ENCODE results near the gene MMAB. TPM values are rescaled to one million over a fixed set of nuclear protein-coding genes. Genes with fewer than 3 reads are reported as not detected.

The MMAB gene
- total RNA-seq, 1 experiment from 2014 or later = 24.3 TPM

DNA sequence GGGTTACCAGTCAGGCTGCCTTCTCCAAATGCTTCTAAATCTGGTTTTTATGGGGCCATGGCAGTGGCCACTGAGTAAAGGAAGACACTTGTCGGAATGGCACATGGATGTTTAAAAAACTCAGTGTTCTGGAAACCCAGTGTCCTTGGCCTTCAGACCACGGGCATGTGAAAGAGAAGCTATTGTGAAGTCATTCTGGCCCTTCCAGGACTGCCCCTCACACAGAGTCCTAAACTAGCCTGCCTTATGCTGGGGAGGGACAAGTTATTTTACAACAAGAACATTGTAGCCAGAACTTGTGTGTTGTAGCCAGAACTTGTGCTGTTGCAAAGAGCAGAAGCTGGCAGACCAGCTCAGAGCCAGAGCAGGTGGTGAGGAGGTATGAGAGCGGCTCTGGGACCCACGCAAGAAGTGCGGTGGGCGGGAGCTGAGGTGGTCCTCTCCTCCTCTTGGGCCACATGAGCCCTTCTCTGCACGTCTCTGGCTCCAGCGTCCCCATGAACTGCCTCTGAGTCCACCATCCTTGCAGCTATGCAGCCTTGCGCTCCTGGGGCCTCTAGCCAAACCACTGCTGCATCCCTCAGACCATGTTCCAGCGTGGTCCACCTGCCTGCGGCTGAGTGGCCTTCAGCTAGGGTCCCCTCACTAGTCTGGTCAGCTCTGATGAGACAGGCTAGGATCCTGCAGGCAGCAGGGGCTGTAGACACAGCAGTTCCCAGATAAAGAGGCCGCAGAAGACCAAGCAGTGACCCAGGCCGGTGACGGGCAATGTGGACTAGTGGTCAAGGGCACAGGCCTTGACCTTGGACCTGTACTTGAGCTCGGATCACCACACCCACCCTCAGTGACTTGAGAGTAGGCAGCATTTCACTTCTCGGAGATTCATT, 32.5 kb downstream of the MMAB start:
- H4K91ac ChIP-seq (ENCODE audit: insufficient read length, low read depth, low read length) = no peak overlapping the region
- no peak overlapping the region for H2BK12ac ChIP-seq (ENCODE audit: insufficient read length, low read depth, low read length)
- no peak overlapping the region for H3K9ac ChIP-seq (ENCODE audit: extremely low read depth, insufficient read length, low read length)
- no peaks in the 10 kb centered on the region; a peak in 1 of 7 replicates for H3K36me3 Mint-ChIP-seq (ENCODE audit: insufficient read depth in 1 of 3, low read depth in 3 of 3)
- no peak for TF ChIP-seq CTCF (conservative IDR thresholded peaks at IDR 0.05)
- no peaks in the 10 kb centered on the region for H3K9me3 Mint-ChIP-seq
- H3T11ph ChIP-seq (ENCODE audit: low read length) = no peak overlapping the region
- no peak overlapping the region for H2BK15ac ChIP-seq (ENCODE audit: low read depth, low read length)
- H3K27me3 ChIP-seq (ENCODE audit: insufficient read depth, low read length) = no peaks in the 10 kb centered on the region
- no peaks in the 10 kb centered on the region for H3K4me1 ChIP-seq (ENCODE audit: insufficient read depth, low read length)
- no peak overlapping the region for H3K27ac ChIP-seq (ENCODE audit: insufficient read length, low read depth, low read length)
- H3K27ac Mint-ChIP-seq = no peak overlapping the region
- no peak overlapping the region for H4K5ac ChIP-seq (ENCODE audit: insufficient read length, low read depth, low read length)
- no peak overlapping the region for H3K4ac ChIP-seq (ENCODE audit: low read depth, low read length)
- no peak overlapping the region for H3K14ac ChIP-seq (ENCODE audit: insufficient read depth, low read length)
- no peak overlapping the region for H2BK5ac ChIP-seq (ENCODE audit: insufficient read length, low read length)
- H3K4me3 Mint-ChIP-seq = no peak overlapping the region
- no peak overlapping the region for H2AFZ ChIP-seq (ENCODE audit: low read length)
- H3K9me3 ChIP-seq (ENCODE audit: control insufficient read depth, low read depth, low read length) = no peaks in the 10 kb centered on the region
- H3K4me1 Mint-ChIP-seq = 0 out of 4 replicates have a peak, but pooled peaks cover 4 to 6% of the 10 kb centered on the region in 2 experiments
- no peaks in the 10 kb centered on the region for H3K79me1 ChIP-seq (ENCODE audit: insufficient read depth, low read depth, low read length, poor library complexity, severe bottlenecking)
- no peak for DNase-seq
- H4K8ac ChIP-seq (replicated peaks; ENCODE audit: insufficient read length, low read depth, low read length) = no peak overlapping the region
- H4K20me1 ChIP-seq (ENCODE audit: control insufficient read depth, insufficient read depth, insufficient read length) = no peaks in the 10 kb centered on the region
- H3K56ac ChIP-seq (ENCODE audit: insufficient read length, low read depth, low read length) = no peak overlapping the region
- no peaks in the 10 kb centered on the region for H3K79me2 ChIP-seq (ENCODE audit: insufficient read depth, low read length)
- no peaks in the 10 kb centered on the region for H3K23me2 ChIP-seq (ENCODE audit: insufficient read length, low read depth, low read length, poor library complexity, severe bottlenecking)
- no peak overlapping the region for H2BK120ac ChIP-seq (ENCODE audit: low read depth, low read length, poor library complexity, severe bottlenecking)
- no peak overlapping the region for H2BK20ac ChIP-seq (ENCODE audit: low read depth, low read length, poor library complexity, severe bottlenecking)
- H3K27me3 Mint-ChIP-seq (ENCODE audit: low read depth) = no peaks in the 10 kb centered on the region
- WGBS (ENCODE audit: extremely low coverage, insufficient read length, low lambda C conversion rate) = no CpG with 5 or more reads among the region's 16 CpGs
- H3K4me2 ChIP-seq (ENCODE audit: insufficient read depth, insufficient read length, low read length) = no peak overlapping the region
- no peak overlapping the region for H2AK5ac ChIP-seq (ENCODE audit: insufficient read length, low read length)
- H3K23ac ChIP-seq (ENCODE audit: insufficient read length, low read depth, low read length) = no peak overlapping the region
- no peak overlapping the region for H3K18ac ChIP-seq (ENCODE audit: insufficient read length, low read depth, low read length)
